SK-N-SH (cell line): Measurements from ENCODE around the gene SERPINE1. TPM values are rescaled to one million over a fixed set of nuclear protein-coding genes. Genes with fewer than 3 reads are reported as not detected.

Experiments
- CTCF ChIA-PET: fragments of 300-600, 350-600 bp; formaldehyde crosslinking; extraction: SDS; loops from one replicate; lab custom pipeline; 2021; lab: Yijun Ruan, JAX
- POLR2A ChIA-PET: fragments of 350-600 bp; sonication (Branson Sonifier 250); formaldehyde crosslinking; extraction: SDS; loops from one replicate; lab custom pipeline; 2020; ENCODE audit warnings: antibody characterized with exemption, inconsistent platforms; lab: Yijun Ruan, JAX
- DNase-seq: peaks from one replicate; pipeline ENCODE4 v3.0.0; 2012
- H2AFZ ChIP-seq: fragments of 200-600 bp; sonication (generic); 2 replicates; pipeline ENCODE4 v1.8.1; 2016; ENCODE audit warnings: antibody characterized with exemption, mild to moderate bottlenecking, low read depth
- H3F3A ChIP-seq: fragments of 200-600 bp; sonication (generic); replicated peaks from 2 replicates; pipeline ENCODE3; 2016; ENCODE audit warnings: antibody characterized with exemption, mild to moderate bottlenecking; ENCODE audit not compliant: insufficient read depth
- H3K27ac ChIP-seq, 2 experiments: fragments of 200-500 bp in 1 of 2; fragments of 200-600 bp in 1 of 2; sonication (Bioruptor generic) in 1 of 2; sonication (generic), shearing (Covaris generic) in 1 of 2; 2 replicates each; pipeline versions ENCODE4 v1.5.1 to v1.6.1; 2014 to 2016; ENCODE audit warnings: low read depth in 2 of 2, inconsistent platforms in 1 of 2, low read length in 1 of 2, mild to moderate bottlenecking in 1 of 2, mixed read lengths in 1 of 2
- H3K27me3 ChIP-seq: fragments of 200-600 bp; sonication (generic), shearing (Covaris generic); 2 replicates; pipeline ENCODE4 v1.6.1; 2016; ENCODE audit warnings: mixed run types; ENCODE audit not compliant: insufficient read depth
- H3K36me3 ChIP-seq, 2 experiments: fragments of 200-500 bp in 1 of 2; fragments of 200-600 bp in 1 of 2; sonication (Bioruptor generic) in 1 of 2; sonication (generic) in 1 of 2; replicated peaks in 1 of 2; 2 replicates each; pipeline versions ENCODE3 to v1.5.1; 2014 to 2016; ENCODE audit warnings: low read length in 1 of 2, mild to moderate bottlenecking in 1 of 2; ENCODE audit not compliant: insufficient read depth in 2 of 2, control insufficient read depth in 1 of 2
- H3K4me1 ChIP-seq, 2 experiments: fragments of 200-500 bp in 1 of 2; fragments of 200-600 bp in 1 of 2; sonication (Bioruptor generic) in 1 of 2; sonication (generic), shearing (Covaris generic) in 1 of 2; 2 replicates each; pipeline versions ENCODE4 v1.5.1 to v1.6.1; 2014 to 2016; ENCODE audit warnings: low read depth in 1 of 2, low read length in 1 of 2, mixed run types in 1 of 2; ENCODE audit not compliant: insufficient read depth in 2 of 2, control insufficient read depth in 1 of 2
- H3K4me2 ChIP-seq: fragments of 200-600 bp; sonication (generic), shearing (Covaris generic); 2 replicates; pipeline ENCODE4 v1.6.1; 2017; ENCODE audit warnings: mixed run types
- H3K4me3 ChIP-seq, 2 experiments: fragments of 200-500 bp in 1 of 2; fragments of 200-600 bp in 1 of 2; sonication (Bioruptor generic) in 1 of 2; sonication (generic), shearing (Covaris generic) in 1 of 2; 2 replicates each; pipeline versions ENCODE4 v1.5.1 to v1.8.1; 2014 to 2016; ENCODE audit warnings: low read depth in 2 of 2, inconsistent platforms in 1 of 2, low read length in 1 of 2, mild to moderate bottlenecking in 1 of 2, mixed read lengths in 1 of 2, moderate library complexity in 1 of 2
- H3K79me2 ChIP-seq: fragments of 200-600 bp; sonication (generic); 2 replicates; pipeline ENCODE4 v1.8.1; 2017; ENCODE audit warnings: mild to moderate bottlenecking; ENCODE audit not compliant: insufficient read depth
- H3K9ac ChIP-seq: fragments of 200-600 bp; sonication (generic); 2 replicates; pipeline ENCODE4 v1.6.1; 2017; ENCODE audit warnings: mixed run types
- H3K9me2 ChIP-seq: fragments of 200-600 bp; sonication (generic); 2 replicates; pipeline ENCODE4 v1.6.1; 2017; ENCODE audit warnings: mixed run types
- H3K9me3 ChIP-seq: fragments of 200-600 bp; sonication (generic); 2 replicates; pipeline ENCODE4 v1.6.1; 2017; ENCODE audit warnings: mixed run types, mild to moderate bottlenecking, moderate library complexity
- H4K20me1 ChIP-seq: fragments of 200-600 bp; sonication (generic); 2 replicates; pipeline ENCODE4 v1.6.1; 2017; ENCODE audit warnings: mild to moderate bottlenecking, mixed run types; ENCODE audit not compliant: insufficient read depth
- ELF1 ChIP-seq: IDR thresholded peaks from 2 replicates; pipeline ENCODE4 v1.4.0; 2012
- EP300 ChIP-seq, 2 experiments: IDR thresholded peaks; 2 replicates each; pipeline versions ENCODE4 v1.4.0 to v1.6.1; 2012; ENCODE audit warnings: borderline replicate concordance in 1 of 2, low read depth in 1 of 2, low read length in 1 of 2
- EZH2phosphoT487 ChIP-seq: fragments of 200-600 bp; sonication (generic); IDR thresholded peaks from 2 replicates; pipeline ENCODE4 v1.6.1; 2017; ENCODE audit warnings: low read depth, mixed run types, mild to moderate bottlenecking, antibody characterized with exemption, moderate library complexity, borderline replicate concordance
- FOSL2 ChIP-seq: IDR thresholded peaks from 2 replicates; pipeline ENCODE4 v1.4.0; 2012; ENCODE audit warnings: low read depth, mild to moderate bottlenecking, moderate library complexity, borderline replicate concordance
- FOXJ3 ChIP-seq: sonication (generic); formaldehyde crosslinking; IDR thresholded peaks from 2 replicates; pipeline ENCODE4 v1.5.1; 2020; ENCODE audit warnings: mild to moderate bottlenecking, missing genetic modification reagents
- GABPA ChIP-seq: IDR thresholded peaks from 2 replicates; pipeline ENCODE4 v1.4.0; 2012; ENCODE audit warnings: low read depth, mild to moderate bottlenecking
- GATA2 ChIP-seq: sonication (generic); formaldehyde crosslinking; IDR thresholded peaks from 2 replicates; pipeline ENCODE4 v1.5.0; 2020; ENCODE audit warnings: mild to moderate bottlenecking, missing genetic modification reagents
- JUND ChIP-seq: IDR thresholded peaks from 2 replicates; pipeline ENCODE4 v1.4.0; 2012
- MEF2A ChIP-seq: IDR thresholded peaks from 2 replicates; pipeline ENCODE4 v1.4.0; 2012; ENCODE audit warnings: low read depth, borderline replicate concordance
- MXI1 ChIP-seq: IDR thresholded peaks from 2 replicates; pipeline ENCODE4 v1.6.1; 2012; ENCODE audit warnings: mild to moderate bottlenecking, low read depth, low read length, improper control_type of control experiment
- NFIC ChIP-seq: IDR thresholded peaks from 2 replicates; pipeline ENCODE4 v1.4.0; 2012; ENCODE audit warnings: borderline replicate concordance
- RAD21 ChIP-seq: IDR thresholded peaks from 2 replicates; pipeline ENCODE4 v1.6.1; 2012; ENCODE audit warnings: mild to moderate bottlenecking, low read length
- REST ChIP-seq: IDR thresholded peaks from 2 replicates; pipeline ENCODE4 v1.6.1; 2012; ENCODE audit warnings: mild to moderate bottlenecking, low read depth, low read length, moderate library complexity
- RFX5 ChIP-seq: IDR thresholded peaks from 2 replicates; pipeline ENCODE4 v1.6.1; 2012; ENCODE audit warnings: mild to moderate bottlenecking, improper control_type of control experiment, low read length
- RXRA ChIP-seq: IDR thresholded peaks from 2 replicates; pipeline ENCODE4 v1.4.0; 2012; ENCODE audit warnings: low read depth, mild to moderate bottlenecking, borderline replicate concordance
- SIN3A ChIP-seq: IDR thresholded peaks from 2 replicates; pipeline ENCODE4 v1.6.1; 2012; ENCODE audit warnings: low read depth, mild to moderate bottlenecking, low read length, moderate library complexity, borderline replicate concordance
- SMC3 ChIP-seq: IDR thresholded peaks from 2 replicates; pipeline ENCODE4 v1.6.1; 2012; ENCODE audit warnings: low read depth, low read length, improper control_type of control experiment
- TCF12 ChIP-seq: IDR thresholded peaks from 2 replicates; pipeline ENCODE4 v1.4.0; 2012
- USF2 ChIP-seq: fragments of 150-350 bp; IDR thresholded peaks from 2 replicates; pipeline ENCODE4 v1.6.1; 2017; ENCODE audit warnings: antibody characterized with exemption, low read length, low read depth, borderline replicate concordance
- WGBS: methylation state at CpG from one replicate; pipeline ENCODE4 v1.1.6; 2017; ENCODE audit warnings: low lambda C conversion rate; 5-methylcytosine and 5-hydroxymethylcytosine counted together
- polyA plus RNA-seq, 3 experiments: library from polyadenylated mRNA; depleted of rRNA; stranded (reverse); fragments of >200 nt; gene quantifications; 2 replicates each; pipeline ENCODE4 v1.2.3, GENCODE V29; 2012
- TF ChIP-seq, protein P1 (sequence below): IDR thresholded peaks from 2 replicates; pipeline ENCODE4 v1.4.0; 2012; ENCODE audit warnings: low read depth, borderline replicate concordance
- TF ChIP-seq, protein P2 (sequence below): fragments of 150-350 bp; IDR thresholded peaks from 2 replicates; pipeline ENCODE4 v1.6.1; 2016; ENCODE audit warnings: mild to moderate bottlenecking, low read depth, low read length

Gene SERPINE1
- polyA plus RNA-seq, 1 of the 3 experiments (the other 2 are of a cell fraction): 4,174 TPM

- Histone ChIP-seq H3K9ac (peak overlapping the region; percentile 73), H3K9me3 (no peaks in the 10 kb centered on the region), H4K20me1 (no peaks in the 10 kb centered on the region), H2AFZ (peak overlapping the region; percentile 86), H3K27me3 (no peaks in the 10 kb centered on the region), H3K36me3 (no peaks in the 10 kb centered on the region), H3K4me2 (peak overlapping the region; percentile 81), H3K9me2 (no peaks in the 10 kb centered on the region), H3F3A (peaks cover 20% of the 10 kb centered on the region), H3K79me2 (peaks cover 15% of the 10 kb centered on the region), H3K4me1 (peaks cover 0 to 4% of the 10 kb centered on the region in 2 experiments; a peak in 2 of 4 replicates), H3K4me3 (peak overlapping the region; percentile 44 to 61), H3K27ac (peak overlapping the region in 1 of 2 experiments; percentile 66; a peak in 2 of 4 replicates)
- CTCF ChIA-PET: interaction anchor here (1.0 to 3.9 kb wide), 7 partner anchors 8 to 59 kb away, joined by 3 to 26 read pairs (median 8); no protein-coding TSS in a partner anchor
- POLR2A ChIA-PET: no interaction called here
- 75% methylated on average over 5 of the region's 5 CpGs for WGBS
- no peak for TF ChIP-seq RXRA
- no peak for TF ChIP-seq SMC3
- no peak for TF ChIP-seq MXI1
- TF ChIP-seq REST: no peak
- no peak for TF ChIP-seq RFX5
- no peak for DNase-seq
Measured at GRCh38 chr7:101084865-101085161, 42.1 kb upstream of the SERPINE1 start.

- H3K79me2 ChIP-seq: peaks cover 15% of the 10 kb centered on the region
- H3K9me2 ChIP-seq: no peaks in the 10 kb centered on the region
- CTCF ChIA-PET: interaction anchor here (0.5 to 3.9 kb wide), 8 partner anchors 8 to 134 kb away, joined by 3 to 26 read pairs (median 6); no protein-coding TSS in a partner anchor
- TF ChIP-seq MEF2A (no peak), SMC3 (no peak), USF2 (no peak), RFX5 (no peak), RAD21 (no peak), EP300 (IDR thresholded peaks at IDR 0.05; ENCODE audit: borderline replicate concordance in 1 of 2, low read depth in 1 of 2, low read length in 1 of 2) (no peak), GABPA (peak; percentile 47; the same call in 1 of the 2 replicates), GATA2 (CRISPR knock-in tag) (no peak), JUND (no peak), EZH2phosphoT487 (no peak), ELF1 (peak; percentile 54), NFIC (no peak), FOSL2 (no peak), FOXJ3 (no peak), TCF12 (no peak), SIN3A (0 out of 2 replicates have a peak, but pooled peaks have one; percentile 53)
- TF ChIP-seq, protein P1, sequence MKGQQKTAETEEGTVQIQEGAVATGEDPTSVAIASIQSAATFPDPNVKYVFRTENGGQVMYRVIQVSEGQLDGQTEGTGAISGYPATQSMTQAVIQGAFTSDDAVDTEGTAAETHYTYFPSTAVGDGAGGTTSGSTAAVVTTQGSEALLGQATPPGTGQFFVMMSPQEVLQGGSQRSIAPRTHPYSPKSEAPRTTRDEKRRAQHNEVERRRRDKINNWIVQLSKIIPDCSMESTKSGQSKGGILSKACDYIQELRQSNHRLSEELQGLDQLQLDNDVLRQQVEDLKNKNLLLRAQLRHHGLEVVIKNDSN: no peak
- TF ChIP-seq, protein P2, sequence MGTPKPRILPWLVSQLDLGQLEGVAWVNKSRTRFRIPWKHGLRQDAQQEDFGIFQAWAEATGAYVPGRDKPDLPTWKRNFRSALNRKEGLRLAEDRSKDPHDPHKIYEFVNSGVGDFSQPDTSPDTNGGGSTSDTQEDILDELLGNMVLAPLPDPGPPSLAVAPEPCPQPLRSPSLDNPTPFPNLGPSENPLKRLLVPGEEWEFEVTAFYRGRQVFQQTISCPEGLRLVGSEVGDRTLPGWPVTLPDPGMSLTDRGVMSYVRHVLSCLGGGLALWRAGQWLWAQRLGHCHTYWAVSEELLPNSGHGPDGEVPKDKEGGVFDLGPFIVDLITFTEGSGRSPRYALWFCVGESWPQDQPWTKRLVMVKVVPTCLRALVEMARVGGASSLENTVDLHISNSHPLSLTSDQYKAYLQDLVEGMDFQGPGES: no peak
Measured at GRCh38 chr7:101085162-101085964, 41.5 kb upstream of the SERPINE1 start, which contains the start of gene TRIM56. TRIM56 (plus strand) TSS chr7:101085481; CDS start chr7:101087313, 1,832 bp downstream.

More at GRCh38 chr7:101085162-101085964, 41.5 kb upstream of the SERPINE1 start, which contains the start of gene TRIM56:
- Histone ChIP-seq H3K27me3 (no peaks in the 10 kb centered on the region), H2AFZ (peak within 1 kb of the TSS; percentile 86), H3K27ac (peak within 1 kb of the TSS in 1 of 2 experiments; percentile 66; a peak in 3 of 4 replicates), H3K4me2 (peak within 1 kb of the TSS; percentile 81), H3K4me1 (peaks cover 0 to 4% of the 10 kb centered on the region in 2 experiments; a peak in 2 of 4 replicates), H3F3A (peaks cover 25% of the 10 kb centered on the region), H3K4me3 (peak within 1 kb of the TSS; percentile 44 to 61), H3K9ac (peak within 1 kb of the TSS; percentile 73), H3K9me3 (no peaks in the 10 kb centered on the region), H3K36me3 (no peaks in the 10 kb centered on the region), H4K20me1 (no peaks in the 10 kb centered on the region)
- POLR2A ChIA-PET: no interaction called here
- DNase-seq: peak; percentile 75
- WGBS: 44% methylated on average over 25 of the region's 26 CpGs
